Measurements from ENCODE around the gene MYL3. TPM values are rescaled to one million over a fixed set of nuclear protein-coding genes. Genes with fewer than 3 reads are reported as not detected.
A peak's percentile ranks its signal among the peaks of the same experiment; 100 is the strongest.

MYL3 gene
- total and polyA plus RNA-seq, 2 donors (not counting 1 experiment from before 2014, with no cell fraction given): not detected

GRCh38 chr3:46881596-46882376 lies 18.5 kb upstream of the MYL3 start:
- Mint-ChIP-seq H3K27ac (no peak overlapping the region), H3K4me3 (peak overlapping the region; percentile 75), H3K9me3 (ENCODE audit: insufficient read depth) (no peaks in the 10 kb centered on the region), H3K27me3 (peaks cover 43% of the 10 kb centered on the region), H3K4me1 (peaks cover 16% of the 10 kb centered on the region)
- ChIA-PET CTCF (no interaction called here), POLR2A (no interaction called here)
- WGBS (ENCODE audit: insufficient coverage): 4% methylated on average over 72 of the region's 83 CpGs
- H4K20me1 ChIP-seq (ENCODE audit: control insufficient read depth, insufficient read depth, low read length, poor library complexity, severe bottlenecking): peaks cover 5% of the 10 kb centered on the region
- peak overlapping the region in 3 of 5 experiments; percentile 49 to 65 (median 53) for H3K4me3 ChIP-seq (ENCODE audit: control extremely low read depth in 1 of 5, extremely low read depth in 1 of 5, insufficient read depth in 1 of 5, low read depth in 2 of 5, low read length in 4 of 5)
- H3K9me3 ChIP-seq (ENCODE audit: control extremely low read depth in 1 of 3, control insufficient read depth in 2 of 3, insufficient read depth in 1 of 3, low read length in 2 of 3): no peaks in the 10 kb centered on the region
- H3K79me2 ChIP-seq (ENCODE audit: control insufficient read depth, insufficient read depth, low read length): no peaks in the 10 kb centered on the region
- TF ChIP-seq EZH2 (IDR thresholded peaks at IDR 0.05; ENCODE audit: borderline replicate concordance, insufficient read depth, low read depth, low read length, poor library complexity, severe bottlenecking): peak; percentile 56
- no peak for TF ChIP-seq CTCF (IDR thresholded peaks at IDR 0.05)
- H3K4me1 ChIP-seq (ENCODE audit: control insufficient read depth in 2 of 2, insufficient read depth in 2 of 2, low read length in 2 of 2): peaks cover 19 to 24% of the 10 kb centered on the region in 2 donors
- peak overlapping the region; percentile 61 for H3K9ac ChIP-seq (ENCODE audit: low read length)
- H2AFZ ChIP-seq (ENCODE audit: insufficient read depth, low read depth, low read length, poor library complexity, severe bottlenecking): peak overlapping the region; percentile 58
- peak; percentile 40 for DNase-seq
- no peaks in the 10 kb centered on the region for H3K36me3 ChIP-seq (replicated peaks in 1 of 2; ENCODE audit: control extremely low read depth in 1 of 2, control insufficient read depth in 1 of 2, extremely low read depth in 1 of 2, insufficient read depth in 2 of 2, low read length in 1 of 2)
- peak overlapping the region; percentile 99 for H3K4me2 ChIP-seq (replicated peaks; ENCODE audit: low read depth, low read length, poor library complexity, severe bottlenecking)
- peaks cover 0 to 50% (median 22%) of the 10 kb centered on the region in 4 experiments for H3K27me3 ChIP-seq (replicated peaks in 1 of 4; ENCODE audit: control extremely low read depth in 1 of 4, control insufficient read depth in 3 of 4, insufficient read depth in 4 of 4, low read length in 3 of 4)
- peak; percentile 26 for ATAC-seq (ENCODE audit: low read depth)
- no peak overlapping the region for H3K27ac ChIP-seq (ENCODE audit: low read length in 2 of 2)
- intact Hi-C loops (cut with micrococcal nuclease): no loop called here
